IPS DF 4.7 (cell line): ENCODE data around the gene POLRMT.

Source experiments
- DNase-seq: peaks from one replicate; pipeline ENCODE4 v3.0.0-alpha.2; 2013; ENCODE audit warnings: low spot score; ENCODE audit errors: extremely low read depth

The POLRMT gene

DNA sequence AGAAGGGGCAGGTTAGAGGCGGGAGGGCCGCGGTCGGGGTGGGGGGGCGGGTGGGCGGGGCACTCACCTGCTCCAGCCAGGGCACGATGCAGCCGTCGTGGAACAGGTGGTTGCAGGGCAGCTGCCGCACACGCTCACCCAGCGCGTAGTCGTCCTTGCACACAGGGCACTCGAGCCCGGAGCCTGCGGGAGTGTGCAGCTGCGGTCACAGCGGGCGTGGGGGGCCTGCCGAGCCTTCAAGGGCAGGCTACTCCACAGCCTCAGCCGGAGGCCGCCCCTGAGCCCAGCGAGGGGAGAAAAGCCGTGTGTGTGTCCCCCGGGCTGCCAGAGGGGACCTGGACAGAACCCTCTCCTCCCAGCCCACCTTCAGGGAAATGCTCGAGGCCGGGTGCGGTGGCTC, 15.0 kb upstream of the POLRMT start:
- DNase-seq: no peak

DNA sequence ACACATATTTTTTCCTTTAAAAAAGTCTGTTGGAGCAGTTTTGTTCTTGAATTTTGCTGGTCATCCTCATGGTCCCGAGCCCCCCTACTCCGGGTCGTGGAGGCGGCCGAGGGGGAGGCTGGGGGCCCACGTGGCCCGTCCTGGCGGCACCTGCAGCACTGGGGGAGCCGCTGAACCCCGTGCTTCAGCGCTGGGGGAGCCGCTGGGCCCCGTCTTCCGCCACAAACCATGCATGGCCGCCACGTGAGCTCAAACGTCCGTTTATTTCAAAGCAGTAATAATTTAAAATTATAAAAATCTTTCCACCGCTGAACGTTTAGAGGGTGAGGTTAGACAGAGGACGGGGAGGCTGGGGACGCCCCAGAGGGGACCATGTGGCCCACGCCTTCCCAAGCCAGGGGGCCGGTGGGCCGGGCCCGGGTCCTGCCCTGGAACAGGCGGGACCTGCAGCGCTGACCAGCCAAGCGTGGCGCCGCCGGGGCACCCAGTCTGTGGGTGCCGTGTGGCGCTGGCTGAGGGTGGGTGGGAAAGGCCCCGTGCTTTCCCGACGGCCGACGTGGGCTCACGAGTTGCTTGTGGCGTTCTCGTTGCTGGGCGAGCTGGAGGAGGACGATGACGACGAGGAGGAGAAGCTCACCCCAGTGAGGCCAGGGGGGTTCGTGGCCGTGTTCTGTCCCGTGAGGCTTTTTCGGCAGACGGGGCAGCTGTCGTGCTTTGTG, 14.4 kb upstream of the POLRMT start:
- no peak for DNase-seq

DNA sequence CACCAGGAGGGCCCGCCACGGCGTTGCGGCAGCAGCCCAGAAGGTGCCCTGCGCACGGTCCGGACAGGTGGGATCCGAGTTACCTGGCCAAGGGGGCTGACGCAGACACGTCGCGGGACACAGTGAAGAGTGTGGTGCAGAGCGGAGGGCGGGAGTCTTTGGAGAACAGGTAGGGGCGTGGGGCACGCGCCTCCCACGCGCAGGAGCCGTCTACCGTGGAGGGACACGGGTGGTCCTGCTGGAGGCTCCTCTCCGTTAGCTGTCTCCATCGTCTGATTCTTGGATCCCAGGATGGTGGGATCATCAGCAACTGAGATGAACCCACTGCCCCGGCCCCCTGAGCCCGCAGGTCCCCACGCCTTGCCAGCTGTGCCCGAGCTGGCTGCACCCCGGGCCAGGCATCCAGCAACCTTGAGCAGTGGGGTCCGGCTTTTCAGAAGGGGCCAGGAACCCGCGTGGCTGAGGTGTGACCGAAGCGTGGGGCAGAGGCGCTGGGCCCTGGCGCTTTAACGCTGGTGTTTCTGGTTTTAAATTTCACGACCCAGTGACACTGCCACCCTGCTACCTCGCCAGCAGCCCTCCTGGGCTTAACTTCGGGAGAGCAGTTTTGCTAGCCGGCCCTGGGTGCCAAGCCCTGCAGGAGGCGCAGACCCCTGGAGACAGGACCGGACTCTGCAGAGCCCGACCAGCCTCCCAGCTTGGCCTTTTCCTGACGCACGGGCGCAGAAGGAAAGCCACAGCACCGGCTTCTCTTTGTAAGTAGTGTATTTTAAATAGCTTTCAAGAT, 13.6 kb upstream of the POLRMT start:
- no peak for DNase-seq

DNA sequence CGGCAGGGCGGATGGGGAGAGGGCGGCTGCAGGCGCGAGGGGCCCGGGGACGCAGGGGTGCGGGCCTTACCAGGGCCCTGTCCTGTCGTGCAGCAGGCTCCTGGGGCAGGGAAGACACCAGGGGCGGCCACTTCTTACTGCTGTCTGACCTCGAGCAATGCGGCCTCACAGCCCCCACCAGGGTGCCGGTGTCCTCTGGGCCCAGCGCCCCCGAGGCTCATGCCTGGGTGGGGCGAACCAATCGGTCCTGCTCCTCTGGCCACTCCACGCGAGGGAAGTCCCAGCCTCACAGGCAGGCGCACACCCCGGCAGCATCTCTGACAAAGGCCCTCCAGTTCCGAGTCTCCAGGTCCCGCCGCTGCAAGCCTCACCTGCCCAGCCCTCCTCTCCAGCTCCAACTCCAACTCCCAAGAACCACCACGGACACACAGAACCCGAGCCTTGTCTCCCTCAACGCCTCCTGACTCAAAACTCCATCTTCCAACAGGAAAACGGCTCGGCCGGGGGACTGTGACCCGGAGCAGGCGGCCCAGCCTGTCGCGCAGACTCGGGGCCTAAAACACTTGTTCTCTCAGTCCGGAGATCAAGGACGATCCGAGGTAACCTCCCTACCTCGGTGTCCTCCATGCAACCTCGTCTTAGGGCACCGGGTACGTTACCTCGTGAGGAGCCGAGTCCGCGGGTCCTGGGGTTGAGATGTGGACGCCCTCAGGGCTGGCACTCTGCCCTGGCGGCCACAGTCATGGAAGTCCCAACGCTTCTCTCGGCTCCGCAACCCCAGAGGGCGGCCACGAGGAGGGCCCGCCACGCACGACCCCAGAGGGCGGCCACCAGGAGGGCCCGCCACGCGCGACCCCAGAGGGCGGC, 12.8 kb upstream of the POLRMT start:
- no peak for DNase-seq

DNA sequence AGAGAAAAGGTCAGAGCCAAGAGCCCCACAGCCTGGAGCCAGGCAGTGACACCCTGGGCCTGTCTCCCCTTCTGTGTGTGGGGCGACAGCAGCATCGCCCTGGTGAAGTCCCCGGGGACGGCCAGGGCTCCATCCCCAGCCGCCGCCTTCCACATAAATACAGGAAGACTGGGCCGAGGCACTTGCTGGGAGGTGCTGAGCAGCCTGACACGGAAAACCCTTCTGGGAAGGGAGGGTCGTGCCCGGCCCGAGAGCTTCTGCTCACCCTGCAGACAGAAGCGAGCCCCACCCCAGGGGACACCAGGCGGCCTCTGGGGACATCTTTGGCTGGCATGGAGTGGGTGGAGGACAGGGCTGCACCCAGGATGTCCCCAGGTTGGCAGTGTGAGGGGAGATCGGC, 11.5 kb upstream of the POLRMT start:
- DNase-seq: no peak

DNA sequence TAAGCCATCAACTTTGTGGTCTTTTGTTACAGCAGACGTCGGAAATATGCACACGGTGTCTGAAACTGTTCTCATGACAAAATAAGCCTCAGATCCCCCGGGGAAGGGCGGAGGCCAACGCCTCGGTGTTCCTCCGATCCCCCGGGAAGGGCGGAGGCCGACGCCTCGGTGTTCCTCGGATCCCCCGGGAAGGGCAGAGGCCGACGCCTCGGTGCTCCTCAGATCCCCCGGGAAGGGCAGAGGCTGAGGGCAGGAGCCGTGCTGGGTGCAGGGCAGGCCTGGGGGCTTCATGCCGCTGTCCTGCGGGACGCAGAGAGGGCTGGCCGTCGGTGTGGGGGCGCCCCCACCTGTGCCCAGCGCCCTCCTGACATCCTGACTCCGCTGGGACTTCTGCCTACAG, 11.0 kb upstream of the POLRMT start:
- DNase-seq: no peak

DNA sequence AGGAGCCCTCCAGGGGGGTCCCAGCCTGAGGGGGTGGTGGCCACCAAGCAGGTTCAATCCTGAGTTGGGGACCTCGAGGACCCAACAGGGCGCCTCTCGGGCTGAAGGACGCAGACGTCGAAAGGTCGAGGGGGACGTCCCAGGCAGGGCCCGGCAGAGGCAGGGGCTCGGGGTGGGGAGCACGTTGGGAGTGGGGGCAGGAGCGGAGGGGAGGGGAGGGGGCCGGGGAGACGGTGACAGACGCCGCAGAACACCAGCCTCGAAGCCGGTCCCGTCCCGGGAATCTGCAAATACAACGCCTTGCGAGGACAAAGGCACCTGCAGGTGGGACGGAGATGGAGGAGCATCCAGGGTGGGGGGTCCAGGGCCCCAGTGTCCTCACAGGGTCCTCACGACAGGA, 10.4 kb upstream of the POLRMT start:
- DNase-seq: no peak

DNA sequence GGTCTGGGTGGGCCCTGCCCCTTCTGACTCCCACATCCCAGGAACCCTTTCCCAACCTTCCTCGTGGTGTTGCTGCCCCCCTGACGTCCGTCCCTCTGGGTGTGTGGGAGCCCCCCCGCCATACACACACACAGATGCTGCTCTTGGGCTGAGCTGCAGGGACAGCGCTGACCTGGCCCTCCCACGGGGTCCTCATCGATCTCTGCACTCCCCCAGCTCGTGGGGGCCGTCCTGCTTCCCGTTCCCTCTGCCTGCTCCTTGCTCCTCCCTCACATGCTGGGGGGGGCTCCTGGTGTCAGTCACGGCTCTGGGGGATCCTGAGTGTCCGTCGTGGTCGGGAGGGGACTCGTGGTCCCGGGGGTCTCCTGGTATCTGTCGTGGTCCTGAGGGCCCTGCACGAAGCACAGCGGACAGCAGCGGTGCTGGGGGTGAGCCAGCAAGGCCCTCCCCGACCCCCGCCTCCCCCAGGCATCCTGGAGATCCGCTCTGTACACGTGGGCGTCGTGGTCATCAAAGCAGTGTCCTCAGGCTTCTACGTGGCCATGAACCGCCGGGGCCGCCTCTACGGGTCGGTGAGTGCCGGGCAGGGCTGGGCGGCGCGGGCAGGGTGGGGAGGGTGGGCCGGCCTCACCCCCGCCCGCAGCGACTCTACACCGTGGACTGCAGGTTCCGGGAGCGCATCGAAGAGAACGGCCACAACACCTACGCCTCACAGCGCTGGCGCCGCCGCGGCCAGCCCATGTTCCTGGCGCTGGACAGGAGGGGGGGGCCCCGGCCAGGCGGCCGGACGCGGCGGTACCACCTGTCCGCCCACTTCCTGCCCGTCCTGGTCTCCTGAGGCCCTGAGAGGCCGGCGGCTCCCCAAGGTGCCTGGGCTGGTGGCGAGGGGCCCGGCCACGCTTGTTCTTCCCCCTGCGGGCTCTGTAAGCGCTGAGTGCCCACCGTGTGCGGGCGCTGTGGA, 9.7 kb upstream of the POLRMT start:
- no peak for DNase-seq

DNA sequence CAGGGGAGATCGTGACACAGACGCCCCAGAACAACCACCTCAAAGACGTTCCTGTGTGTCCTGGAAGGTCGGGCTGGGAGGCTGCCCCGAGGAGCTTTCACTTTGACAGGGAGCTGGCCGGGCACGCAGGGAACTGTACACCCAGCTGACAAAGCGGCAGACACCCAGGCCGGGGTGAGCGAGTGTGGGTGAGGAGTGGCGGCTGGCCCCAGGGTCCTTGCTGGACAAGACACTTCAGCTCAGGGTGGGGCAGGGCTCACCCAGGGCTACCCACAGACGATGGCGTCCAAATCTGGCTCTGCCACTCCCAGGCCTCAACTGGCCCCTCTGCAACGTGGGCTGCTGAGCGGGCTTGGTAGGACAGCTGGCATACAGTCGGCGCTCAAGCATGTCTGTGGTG, 8.4 kb upstream of the POLRMT start:
- DNase-seq: no peak

DNA sequence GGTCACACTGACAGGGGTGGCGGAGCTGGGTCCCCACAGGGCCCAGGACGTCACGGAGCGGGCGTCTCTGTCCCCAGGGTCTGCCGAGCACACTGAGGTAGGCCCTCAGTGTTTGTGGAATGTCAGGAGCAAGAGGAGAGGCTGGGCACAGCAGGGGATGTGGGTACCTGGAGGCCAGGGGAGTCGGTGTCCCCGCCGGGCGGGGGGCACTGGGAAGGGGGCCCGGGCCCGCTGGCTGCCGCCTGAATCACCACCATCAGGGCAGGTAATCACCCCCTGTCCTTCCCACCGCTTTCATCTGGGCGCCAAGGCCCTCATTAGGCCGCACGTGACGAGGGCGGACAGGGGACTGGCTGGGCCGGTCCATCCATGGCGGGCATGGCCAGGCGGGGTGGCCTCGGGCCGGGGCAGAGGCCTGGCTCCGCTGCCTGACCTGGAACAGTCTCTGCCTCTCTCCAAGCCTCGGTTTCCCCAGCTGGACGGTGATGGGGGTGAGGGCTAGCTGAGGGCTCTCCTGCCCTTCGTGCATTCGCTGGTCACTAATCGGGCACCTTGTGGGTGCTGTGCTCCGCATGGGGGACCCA, 7.4 kb upstream of the POLRMT start:
- no peak for DNase-seq

DNA sequence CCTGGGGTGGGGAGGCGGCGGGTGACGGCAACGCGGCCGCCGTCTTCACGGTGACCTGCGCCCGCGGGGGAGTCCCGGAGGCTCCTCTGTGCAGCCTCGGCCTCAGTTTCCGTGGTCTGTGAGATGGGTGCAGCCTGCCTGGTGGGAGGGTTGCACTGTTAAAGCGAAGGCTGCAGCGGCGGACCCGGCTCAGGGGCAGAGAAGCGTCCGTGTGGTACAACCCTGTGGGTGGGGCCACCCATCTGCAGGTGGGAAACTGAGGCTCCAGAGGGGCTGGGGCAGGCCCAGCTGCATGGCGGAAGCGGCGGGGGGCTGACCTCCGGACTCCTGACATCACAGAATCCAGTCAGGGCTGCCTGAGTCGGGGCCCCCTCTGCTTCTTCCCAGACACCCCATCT, 6.8 kb upstream of the POLRMT start:
- DNase-seq: no peak

DNA sequence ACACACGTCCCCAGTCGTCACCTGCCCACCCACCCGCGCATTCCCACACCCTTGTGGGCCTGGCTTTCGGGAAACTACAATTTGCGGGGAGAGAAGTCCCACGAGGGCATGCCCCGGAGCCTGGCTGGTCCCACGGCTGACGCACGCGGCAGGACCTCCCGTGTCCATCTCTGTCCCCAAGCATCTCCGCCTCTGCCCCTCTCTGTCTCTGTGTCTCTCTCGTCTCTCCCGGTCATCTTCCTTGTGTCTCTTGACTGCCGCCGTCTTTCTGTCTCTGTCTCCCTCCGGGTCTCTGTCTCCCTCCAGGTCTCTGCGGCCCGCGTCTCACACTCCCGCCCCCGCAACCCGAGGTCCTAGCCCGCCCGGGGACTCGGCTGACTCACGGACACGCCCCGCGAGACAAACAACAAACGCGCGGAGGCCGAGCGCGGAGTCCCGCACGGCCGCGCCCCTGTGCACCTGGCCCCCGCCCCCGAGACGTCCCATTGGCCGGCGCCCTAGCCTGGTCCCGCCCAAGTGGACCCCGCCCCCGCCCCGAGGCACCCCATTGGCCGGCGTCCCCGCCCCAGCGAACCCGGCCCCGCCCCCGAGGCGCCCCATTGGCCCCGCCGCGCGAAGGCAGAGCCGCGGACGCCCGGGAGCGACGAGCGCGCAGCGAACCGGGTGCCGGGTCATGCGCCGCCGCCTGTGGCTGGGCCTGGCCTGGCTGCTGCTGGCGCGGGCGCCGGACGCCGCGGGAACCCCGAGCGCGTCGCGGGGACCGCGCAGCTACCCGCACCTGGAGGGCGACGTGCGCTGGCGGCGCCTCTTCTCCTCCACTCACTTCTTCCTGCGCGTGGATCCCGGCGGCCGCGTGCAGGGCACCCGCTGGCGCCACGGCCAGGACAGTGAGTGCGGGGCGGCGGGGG, 6.2 kb upstream of the POLRMT start, which contains the start of gene FGF22:
Gene FGF22 (plus strand): TSS at position 627 of the 908 bp plus-strand sequence. CDS start 47 bp downstream, at position 674.
- DNase-seq: no peak

DNA sequence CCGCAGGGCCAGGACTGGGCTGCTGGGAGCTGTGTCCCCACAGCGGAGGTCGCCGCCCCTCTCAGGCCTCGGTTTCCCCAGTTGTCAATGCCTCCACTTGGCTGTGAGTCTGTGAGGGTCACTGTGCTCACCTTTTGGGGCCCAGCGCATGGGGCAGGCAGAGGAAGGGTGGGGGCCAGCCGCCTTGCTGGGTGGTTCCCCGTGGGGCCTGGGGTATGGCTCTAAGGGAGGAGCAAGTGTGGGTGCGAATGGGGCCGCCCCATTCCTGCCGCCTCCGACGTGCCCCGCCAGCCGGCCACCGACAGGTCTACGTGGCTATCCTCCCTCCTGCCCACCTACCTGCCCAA, 5.5 kb upstream of the POLRMT start:
- DNase-seq: no peak

DNA sequence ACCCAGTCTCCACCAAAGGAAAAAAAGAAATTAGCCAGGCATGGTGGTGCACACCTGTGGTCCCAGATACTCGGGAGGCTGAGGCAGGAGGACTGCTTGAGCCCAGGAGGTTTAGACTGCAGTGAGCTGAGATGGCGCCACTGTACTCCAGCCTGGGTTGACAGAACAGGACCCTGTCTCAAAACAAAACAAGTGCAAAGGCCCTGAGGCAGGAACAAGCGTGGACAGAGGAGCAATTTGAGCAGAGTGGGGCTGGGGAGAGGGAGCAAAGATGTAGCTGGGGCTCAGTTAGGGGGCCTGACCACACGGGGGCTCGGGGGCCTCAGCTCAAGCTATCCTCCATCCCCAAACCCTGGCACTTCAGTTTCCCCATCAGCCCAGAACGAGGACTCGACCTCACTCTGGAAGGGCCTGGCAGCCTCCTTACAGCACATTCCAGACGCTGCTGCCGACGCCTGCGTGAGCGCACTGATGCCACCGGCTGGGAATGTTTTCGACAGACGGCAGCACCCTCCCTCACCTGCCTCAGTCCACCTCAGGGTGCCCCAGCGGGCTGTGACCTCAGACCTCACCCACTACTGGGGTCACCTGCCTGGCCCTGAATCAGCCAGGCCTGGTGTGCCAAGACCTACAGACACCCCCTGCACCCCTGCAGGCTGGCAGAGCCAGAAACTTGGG, 1.8 kb upstream of the POLRMT start:
- no peak for DNase-seq

DNA sequence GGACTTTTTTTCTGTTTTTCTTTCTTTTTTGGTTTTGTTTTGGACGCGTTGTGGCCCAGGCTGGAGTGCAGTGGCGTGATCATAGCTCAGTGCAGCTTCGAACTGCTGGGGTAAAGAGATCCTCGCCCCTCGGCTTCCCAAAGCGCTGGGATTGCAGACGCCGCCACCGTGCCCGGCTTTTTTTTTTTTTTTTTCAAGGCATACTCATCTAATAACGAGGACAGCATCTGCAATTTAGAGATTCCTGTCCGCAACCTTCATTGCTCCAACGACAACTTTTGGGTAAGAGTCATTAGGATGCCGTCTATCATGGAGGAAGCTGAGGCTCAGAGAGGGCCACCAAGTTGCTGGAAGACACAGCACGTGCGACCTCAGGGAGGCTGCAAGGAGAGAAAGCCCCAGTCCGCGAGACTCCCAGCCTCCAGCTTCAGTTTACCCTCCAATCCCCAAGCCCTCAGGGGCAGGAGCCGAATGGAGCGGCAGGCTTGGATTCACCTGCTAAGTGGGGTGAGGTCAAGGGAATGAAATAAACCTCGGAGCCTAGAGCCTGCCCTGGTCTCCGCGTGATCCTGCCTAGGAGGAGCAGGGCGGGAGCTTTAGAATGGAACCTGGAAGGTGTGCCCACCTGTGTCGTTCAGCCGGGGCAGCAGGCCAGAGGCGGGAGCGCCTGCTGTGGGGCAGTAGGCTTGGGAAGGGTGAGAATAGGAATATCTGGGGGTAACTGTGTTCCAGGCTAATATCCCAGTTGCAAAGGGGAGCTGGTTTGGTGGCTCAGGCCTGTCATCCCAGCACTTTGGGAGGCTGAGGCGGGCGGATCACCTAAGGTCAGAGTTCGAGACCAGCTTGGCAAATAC, 676 bp upstream of the POLRMT start:
- DNase-seq: no peak

DNA sequence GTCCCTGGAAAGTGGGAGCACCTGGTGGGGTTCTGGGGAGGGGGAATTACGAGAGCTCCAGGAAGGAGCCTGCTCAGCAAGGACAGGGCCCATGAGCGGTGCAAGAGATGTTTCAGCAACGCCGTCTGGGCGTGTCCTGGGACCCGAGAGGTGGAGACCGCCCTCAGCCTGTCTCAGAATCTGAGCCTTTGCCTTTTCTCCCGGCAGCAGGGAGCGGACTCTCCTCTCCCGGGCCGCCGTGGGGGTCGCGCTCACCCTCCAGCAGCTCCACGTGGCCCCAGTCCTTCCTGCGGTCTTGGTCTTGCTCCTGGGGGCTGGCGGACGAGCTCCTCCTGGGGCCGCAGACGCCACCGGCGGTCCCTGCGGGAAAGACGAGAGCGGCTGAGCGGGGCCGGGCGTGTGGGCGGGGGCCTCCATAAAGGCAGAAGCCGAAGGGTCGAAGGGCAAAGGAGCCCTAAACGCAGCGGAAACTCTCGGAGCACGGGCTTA, 714 bp downstream of the POLRMT start:
- DNase-seq: no peak

DNA sequence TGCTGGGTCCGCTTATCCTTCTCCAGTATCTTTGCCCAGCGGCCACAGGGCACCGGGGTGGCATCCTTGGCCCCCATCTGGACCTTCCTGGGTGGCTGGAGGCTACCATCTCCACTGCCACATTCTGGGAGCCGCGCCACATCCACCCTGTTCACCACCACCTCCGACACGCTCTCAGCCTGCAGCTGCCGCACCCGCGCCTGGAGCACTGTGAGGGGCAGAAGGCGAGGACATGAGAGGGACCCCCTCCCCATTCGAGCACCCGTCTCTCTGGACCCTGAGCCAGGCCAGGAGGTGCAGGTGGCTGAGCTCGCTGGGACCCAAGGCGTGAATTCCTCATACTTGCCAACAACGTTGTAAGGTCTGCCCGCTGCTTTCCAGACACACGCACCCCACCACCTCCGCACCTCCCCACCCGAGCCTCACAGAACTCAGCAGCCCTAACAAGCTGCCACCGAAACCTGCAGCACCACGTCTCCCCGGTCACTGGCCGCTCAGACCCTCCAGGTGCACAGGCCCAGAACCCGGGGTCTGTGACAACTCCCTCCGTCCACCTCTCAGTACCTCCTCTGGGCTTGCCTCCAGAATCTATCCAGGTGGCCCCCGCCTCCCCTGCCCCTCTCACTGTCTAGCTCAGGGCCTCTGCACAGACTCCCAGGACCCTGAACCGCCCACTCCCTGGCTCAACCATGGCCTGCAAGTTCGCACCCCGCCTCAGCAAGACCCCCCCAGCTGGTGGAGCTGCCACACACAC, 3.2 kb downstream of the POLRMT start:
- no peak for DNase-seq
